DOHH2 (cell line): ENCODE measurements around the gene C11orf24.

Source experiments
- H3F3A ChIP-seq: fragments of 200-600 bp; sonication (generic), shearing (Covaris generic); 2 replicates; pipeline ENCODE4 v1.6.0; 2016; ENCODE audit warnings: antibody characterized with exemption, mild to moderate bottlenecking; ENCODE audit not compliant: control insufficient read depth, insufficient read depth
- H3K27ac ChIP-seq: fragments of 200-600 bp; sonication (generic); 2 replicates; pipeline ENCODE4 v1.5.1; 2014; ENCODE audit warnings: low read depth, mild to moderate bottlenecking, low read length, moderate library complexity
- H3K27me3 ChIP-seq: fragments of 200-600 bp; sonication (generic); 2 replicates; pipeline ENCODE4 v1.6.1; 2014; ENCODE audit warnings: mild to moderate bottlenecking, low read length, mixed read lengths; ENCODE audit not compliant: control insufficient read depth
- H3K36me3 ChIP-seq: fragments of 200-600 bp; sonication (generic); 2 replicates; pipeline ENCODE4 v1.6.1; 2014; ENCODE audit warnings: mild to moderate bottlenecking, low read length, moderate library complexity, mixed read lengths; ENCODE audit not compliant: control insufficient read depth
- H3K4me1 ChIP-seq: fragments of 200-600 bp; sonication (generic); 2 replicates; pipeline ENCODE4 v1.6.1; 2014; ENCODE audit warnings: mild to moderate bottlenecking, low read length, mixed read lengths; ENCODE audit not compliant: control insufficient read depth
- H3K4me2 ChIP-seq: fragments of 200-600 bp; sonication (generic); 2 replicates; pipeline ENCODE4 v1.6.0; 2014; ENCODE audit warnings: mild to moderate bottlenecking, low read length, moderate library complexity
- H3K4me3 ChIP-seq: fragments of 200-600 bp; sonication (generic); 2 replicates; pipeline ENCODE4 v1.5.1; 2014; ENCODE audit warnings: mild to moderate bottlenecking, low read length, mixed read lengths
- H3K79me2 ChIP-seq: fragments of 200-600 bp; sonication (generic); 2 replicates; pipeline ENCODE4 v1.6.1; 2014; ENCODE audit warnings: mild to moderate bottlenecking, low read length, mixed read lengths; ENCODE audit not compliant: control insufficient read depth
- H3K9me2 ChIP-seq: fragments of 200-600 bp; sonication (generic); replicated peaks from 2 replicates; pipeline ENCODE4 v1.6.1; 2014; ENCODE audit warnings: mild to moderate bottlenecking, low read length, mixed read lengths; ENCODE audit not compliant: control insufficient read depth
- H3K9me3 ChIP-seq: fragments of 200-600 bp; sonication (generic); 2 replicates; pipeline ENCODE4 v1.6.1; 2014; ENCODE audit warnings: antibody characterized with exemption, low read length, mixed read lengths; ENCODE audit not compliant: control insufficient read depth, insufficient read depth
- H4K20me1 ChIP-seq: fragments of 200-600 bp; sonication (generic); 2 replicates; pipeline ENCODE4 v1.6.0; 2014; ENCODE audit warnings: low read depth, mild to moderate bottlenecking, antibody characterized with exemption, low read length, moderate library complexity; ENCODE audit not compliant: control insufficient read depth, insufficient read depth
- CTCF ChIP-seq: fragments of 200-600 bp; sonication (generic); IDR thresholded peaks from one replicate; pipeline ENCODE4 v1.5.1; 2014; ENCODE audit warnings: antibody characterized with exemption, mild to moderate bottlenecking, low read depth, low read length; ENCODE audit not compliant: poor library complexity, severe bottlenecking
- EZH2phosphoT487 ChIP-seq: fragments of 200-600 bp; sonication (generic); IDR thresholded peaks from 2 replicates; pipeline ENCODE4 v1.6.1; 2017; ENCODE audit warnings: borderline replicate concordance, mild to moderate bottlenecking, antibody characterized with exemption, low read length, moderate library complexity, mixed read lengths

C11orf24 gene

GRCh38 chr11:68258363-68258765 is 13.4 kb downstream of the C11orf24 start:
- Histone ChIP-seq H3F3A (no peaks in the 10 kb centered on the region), H3K36me3 (peaks cover 31% of the 10 kb centered on the region), H3K9me2 (no peaks in the 10 kb centered on the region), H3K4me2 (no peak overlapping the region), H3K27ac (no peak overlapping the region), H3K27me3 (no peaks in the 10 kb centered on the region), H3K4me1 (peaks cover 8% of the 10 kb centered on the region), H3K9me3 (no peaks in the 10 kb centered on the region), H4K20me1 (no peaks in the 10 kb centered on the region), H3K79me2 (no peaks in the 10 kb centered on the region), H3K4me3 (no peak overlapping the region)
- TF ChIP-seq EZH2phosphoT487: no peak

GRCh38 chr11:68257477-68258362 is 14.1 kb downstream of the C11orf24 start:
- Histone ChIP-seq H3K9me2 (no peaks in the 10 kb centered on the region), H3K27ac (no peak overlapping the region), H4K20me1 (no peaks in the 10 kb centered on the region), H3K4me1 (peaks cover 8% of the 10 kb centered on the region), H3F3A (no peaks in the 10 kb centered on the region), H3K79me2 (no peaks in the 10 kb centered on the region), H3K9me3 (no peaks in the 10 kb centered on the region), H3K4me3 (0 out of 2 replicates have a peak overlapping the region, but pooled peaks have one; percentile 16), H3K4me2 (peak overlapping the region; percentile 43; the same call in 1 of the 2 replicates), H3K27me3 (no peaks in the 10 kb centered on the region), H3K36me3 (peaks cover 24% of the 10 kb centered on the region)
- peak; percentile 80 for TF ChIP-seq CTCF
- no peak for TF ChIP-seq EZH2phosphoT487

- no peak overlapping the region for H3K4me2 ChIP-seq
These were observed 15.4 kb downstream of the C11orf24 start for GRCh38 chr11:68256331-68256741.

More at GRCh38 chr11:68256331-68256741, 15.4 kb downstream of the C11orf24 start:
- H4K20me1 ChIP-seq: no peaks in the 10 kb centered on the region
- H3K4me1 ChIP-seq: peaks cover 8% of the 10 kb centered on the region
- H3K9me2 ChIP-seq: no peaks in the 10 kb centered on the region
- H3K27me3 ChIP-seq: no peaks in the 10 kb centered on the region
- no peak overlapping the region for H3K27ac ChIP-seq
- no peaks in the 10 kb centered on the region for H3F3A ChIP-seq
- H3K79me2 ChIP-seq: no peaks in the 10 kb centered on the region
- H3K9me3 ChIP-seq: no peaks in the 10 kb centered on the region
- H3K36me3 ChIP-seq: peaks cover 11% of the 10 kb centered on the region
- no peak for TF ChIP-seq CTCF
- TF ChIP-seq EZH2phosphoT487: no peak
- H3K4me3 ChIP-seq: no peak overlapping the region
